SU-DHL-6 (cell line): Measurements from ENCODE around the gene MASP1.

Experiments
- H2AFZ ChIP-seq: fragments of 200-600 bp; sonication (generic); 2 replicates; pipeline ENCODE4 v1.6.1; 2014; ENCODE audit warnings: low read depth, mild to moderate bottlenecking, moderate library complexity, mixed read lengths, antibody characterized with exemption, low read length; ENCODE audit not compliant: severe bottlenecking
- H3F3A ChIP-seq: fragments of 200-600 bp; shearing (Covaris generic); 2 replicates; pipeline ENCODE4 v1.6.0; 2016; ENCODE audit warnings: antibody characterized with exemption, mild to moderate bottlenecking; ENCODE audit not compliant: insufficient read depth
- H3K27ac ChIP-seq: fragments of 200-600 bp; sonication (generic); 2 replicates; pipeline ENCODE4 v1.5.1; 2016; ENCODE audit warnings: low read depth, mild to moderate bottlenecking, low read length, moderate library complexity, mixed read lengths
- H3K27me3 ChIP-seq: fragments of 200-600 bp; sonication (generic), shearing (Covaris generic); 2 replicates; pipeline ENCODE4 v1.6.0; 2014; ENCODE audit warnings: mild to moderate bottlenecking, low read length
- H3K36me3 ChIP-seq: fragments of 200-600 bp; sonication (generic); 2 replicates; pipeline ENCODE4 v1.6.1; 2014; ENCODE audit warnings: mild to moderate bottlenecking, low read length, mixed read lengths
- H3K4me2 ChIP-seq: fragments of 300-600, 200-600 bp; shearing (Covaris generic), sonication (generic); 2 replicates; pipeline ENCODE4 v1.6.0; 2014; ENCODE audit warnings: low read length, low read depth, mild to moderate bottlenecking; ENCODE audit not compliant: poor library complexity, severe bottlenecking
- H3K4me3 ChIP-seq: fragments of 200-600 bp; sonication (generic); 2 replicates; pipeline ENCODE4 v1.5.1; 2014; ENCODE audit warnings: antibody characterized with exemption, low read length, mild to moderate bottlenecking, mixed read lengths; ENCODE audit not compliant: insufficient read depth, poor library complexity, severe bottlenecking
- H3K79me2 ChIP-seq: fragments of 200-600 bp; sonication (generic); 2 replicates; pipeline ENCODE4 v1.6.1; 2014; ENCODE audit warnings: mild to moderate bottlenecking, low read length, moderate library complexity; ENCODE audit not compliant: insufficient read depth
- H3K9ac ChIP-seq: fragments of 200-600 bp; sonication (generic); 2 replicates; pipeline ENCODE4 v1.7.0; 2014; ENCODE audit warnings: mild to moderate bottlenecking, low read length
- H3K9me2 ChIP-seq: fragments of 200-600 bp; sonication (generic); replicated peaks from 2 replicates; pipeline ENCODE4 v1.6.1; 2014; ENCODE audit warnings: low read length; ENCODE audit not compliant: insufficient read depth
- H3K9me3 ChIP-seq: fragments of 200-600 bp; sonication (generic); 2 replicates; pipeline ENCODE4 v1.6.1; 2014; ENCODE audit warnings: low read length, mixed read lengths; ENCODE audit not compliant: insufficient read depth
- H4K20me1 ChIP-seq: fragments of 200-600 bp; sonication (generic); 2 replicates; pipeline ENCODE4 v1.6.1; 2014; ENCODE audit warnings: low read depth, mild to moderate bottlenecking, antibody characterized with exemption, low read length, moderate library complexity, mixed read lengths
- CTCF ChIP-seq: fragments of 200-600 bp; sonication (generic); IDR thresholded peaks from one replicate; pipeline ENCODE4 v1.5.1; 2017; ENCODE audit warnings: antibody characterized with exemption, mild to moderate bottlenecking, low read length, moderate library complexity; ENCODE audit not compliant: insufficient read depth, poor library complexity, severe bottlenecking
- EZH2phosphoT487 ChIP-seq: fragments of 200-600 bp; sonication (generic), shearing (Covaris generic); conservative IDR thresholded peaks from 2 replicates; pipeline ENCODE4 v1.6.1; 2018; ENCODE audit warnings: mild to moderate bottlenecking, antibody characterized with exemption, low read length, moderate library complexity, mixed read lengths

MASP1 gene

DNA sequence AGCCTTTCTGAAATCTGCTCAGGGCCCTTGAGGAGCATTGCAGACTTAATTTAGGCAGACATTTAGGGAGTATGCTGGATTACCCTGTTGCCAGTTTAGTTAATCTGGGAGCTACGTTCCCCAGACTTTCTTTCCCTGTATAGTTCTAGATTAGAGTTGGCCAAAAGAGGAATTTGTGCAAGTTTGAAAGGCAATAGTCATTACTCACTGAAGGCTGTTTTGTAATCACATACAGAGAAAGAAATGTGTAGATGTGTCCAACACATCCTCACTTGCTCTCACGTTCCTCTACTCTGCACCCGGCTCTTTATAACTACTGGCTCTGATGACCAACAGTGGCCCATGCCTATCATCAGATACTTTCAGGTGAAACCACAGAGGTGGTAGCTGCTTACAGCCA is 24.2 kb downstream of the MASP1 start:
- TF ChIP-seq EZH2phosphoT487: no peak
- no peak for TF ChIP-seq CTCF
- no peak overlapping the region for H3K4me2 ChIP-seq
- H2AFZ ChIP-seq: no peak overlapping the region
- H3K79me2 ChIP-seq: no peaks in the 10 kb centered on the region
- H3F3A ChIP-seq: no peaks in the 10 kb centered on the region
- H3K36me3 ChIP-seq: no peaks in the 10 kb centered on the region
- no peak overlapping the region for H3K27ac ChIP-seq
- H3K4me3 ChIP-seq: no peak overlapping the region
- H3K27me3 ChIP-seq: no peaks in the 10 kb centered on the region
- no peak overlapping the region for H3K9ac ChIP-seq
- 0 out of 2 replicates have a peak, but pooled peaks cover 4% of the 10 kb centered on the region for H3K9me3 ChIP-seq
- no peaks in the 10 kb centered on the region for H3K9me2 ChIP-seq
- H4K20me1 ChIP-seq: no peaks in the 10 kb centered on the region

- H3K9me2 ChIP-seq: no peaks in the 10 kb centered on the region
- H3K36me3 ChIP-seq: no peaks in the 10 kb centered on the region
- no peak overlapping the region for H3K4me3 ChIP-seq
- no peaks in the 10 kb centered on the region for H3K79me2 ChIP-seq
- 0 out of 2 replicates have a peak, but pooled peaks cover 4% of the 10 kb centered on the region for H3K9me3 ChIP-seq
- H4K20me1 ChIP-seq: no peaks in the 10 kb centered on the region
- no peak overlapping the region for H3K9ac ChIP-seq
- no peak overlapping the region for H3K27ac ChIP-seq
- H3K27me3 ChIP-seq: no peaks in the 10 kb centered on the region
- H3K4me2 ChIP-seq: no peak overlapping the region
- H3F3A ChIP-seq: no peaks in the 10 kb centered on the region
- TF ChIP-seq CTCF (no peak), EZH2phosphoT487 (no peak)
- no peak overlapping the region for H2AFZ ChIP-seq
Measured at GRCh38 chr3:187266691-187267090, 24.8 kb downstream of the MASP1 start.

DNA sequence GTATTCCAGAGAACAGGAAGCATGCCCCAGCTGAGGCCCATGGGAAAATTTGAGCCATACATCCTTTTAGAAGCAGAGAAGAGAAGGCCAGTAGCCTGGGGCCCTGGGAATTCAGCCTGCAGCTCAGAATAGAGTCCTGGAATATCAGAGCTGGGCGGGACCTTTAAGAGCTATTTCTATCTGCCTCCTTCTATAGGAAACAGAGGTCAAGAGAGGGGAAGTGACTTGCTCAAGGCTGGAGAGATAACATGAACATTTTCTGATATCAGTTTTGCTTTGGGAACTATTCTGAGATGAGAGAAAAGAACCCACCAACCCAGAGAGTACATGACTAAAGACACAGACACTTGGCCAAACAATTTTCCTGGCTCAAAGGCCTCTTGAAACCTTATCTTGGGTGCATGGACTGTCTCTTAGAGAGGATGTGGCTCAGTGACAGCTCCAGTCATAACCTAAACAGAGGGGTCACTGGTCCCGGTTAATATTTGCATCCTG is 26.0 kb downstream of the MASP1 start:
- H2AFZ ChIP-seq: no peak overlapping the region
- no peak overlapping the region for H3K27ac ChIP-seq
- H3K4me3 ChIP-seq: no peak overlapping the region

More for the DNA sequence above, 26.0 kb downstream of the MASP1 start:
- Histone ChIP-seq H3K36me3 (no peaks in the 10 kb centered on the region), H4K20me1 (no peaks in the 10 kb centered on the region), H3K9me2 (no peaks in the 10 kb centered on the region), H3K4me2 (no peak overlapping the region), H3K9ac (no peak overlapping the region), H3K27me3 (no peaks in the 10 kb centered on the region), H3F3A (no peaks in the 10 kb centered on the region), H3K79me2 (no peaks in the 10 kb centered on the region), H3K9me3 (0 out of 2 replicates have a peak, but pooled peaks cover 4% of the 10 kb centered on the region)
- TF ChIP-seq CTCF (no peak), EZH2phosphoT487 (no peak)
